DMS53 (cell line): Measurements from ENCODE around the gene CCSER1.
"Not testable (repeated sequence)": the region's sequence is repeated elsewhere in the genome, so short reads cannot be mapped to it uniquely, and the experiment has no call there.

ENCODE experiments used
- DNase-seq: peaks from one replicate; lab custom pipeline; 2025; lab: John Stamatoyannopoulos, UW

The CCSER1 gene

DNA sequence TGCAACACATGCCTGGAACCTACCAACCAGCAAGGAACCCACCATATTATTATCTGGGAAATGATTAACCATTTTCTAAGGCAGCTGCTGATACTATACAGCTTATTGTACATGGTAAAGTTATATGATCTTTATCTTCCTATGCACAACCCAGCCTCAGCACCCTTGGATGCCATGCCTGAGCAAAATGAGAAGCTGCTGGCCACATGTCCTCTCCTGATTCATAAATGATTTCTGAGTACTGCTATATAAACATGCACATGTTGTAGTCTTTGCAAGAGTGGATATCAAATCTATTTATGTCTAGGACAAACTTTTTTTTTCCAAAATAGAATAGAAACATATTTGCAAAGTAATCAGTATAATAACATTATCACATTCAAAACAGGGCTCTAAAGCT is 1043.6 kb downstream of the CCSER1 start:
- DNase-seq = peak; percentile 57

DNA sequence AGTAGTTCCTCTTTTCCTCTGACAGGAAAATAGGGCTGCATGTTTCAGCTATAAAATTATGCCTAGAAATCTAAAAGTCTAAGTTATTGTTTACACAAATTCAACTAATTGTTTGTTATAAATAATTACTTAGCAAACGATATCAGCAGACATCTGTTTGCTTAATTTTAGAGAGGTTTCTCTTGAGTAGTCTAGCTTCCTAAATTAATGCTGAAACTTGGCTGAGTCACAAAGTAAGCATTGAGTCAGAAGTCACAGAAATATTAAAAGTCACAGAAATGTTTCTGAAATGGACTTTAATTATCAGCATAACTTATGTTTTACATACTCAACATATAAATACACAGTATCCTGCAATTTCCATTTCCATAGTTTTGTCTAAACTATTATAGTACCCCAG is 1044.0 kb downstream of the CCSER1 start:
- peak; percentile 76 for DNase-seq

DNA sequence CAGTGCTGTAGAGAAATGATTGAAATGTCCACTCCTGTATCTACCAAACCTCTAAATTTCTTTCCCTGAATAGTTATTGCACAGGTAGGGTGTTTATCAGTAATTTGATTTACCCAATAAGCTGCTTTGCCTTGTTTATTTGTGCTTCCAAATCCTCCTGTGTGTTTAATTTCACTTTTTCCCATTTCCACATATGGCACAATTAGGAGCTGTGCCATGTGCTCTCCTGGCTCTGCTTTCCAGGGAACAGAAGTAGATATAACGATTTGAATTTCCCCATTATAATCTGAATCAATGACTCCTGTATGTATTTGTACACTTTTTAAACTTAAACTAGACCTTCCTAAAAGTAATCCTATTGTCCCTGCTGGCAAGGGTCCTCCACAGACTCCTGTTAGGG is 1057.9 kb downstream of the CCSER1 start:
- DNase-seq = not testable (repeated sequence)

DNA sequence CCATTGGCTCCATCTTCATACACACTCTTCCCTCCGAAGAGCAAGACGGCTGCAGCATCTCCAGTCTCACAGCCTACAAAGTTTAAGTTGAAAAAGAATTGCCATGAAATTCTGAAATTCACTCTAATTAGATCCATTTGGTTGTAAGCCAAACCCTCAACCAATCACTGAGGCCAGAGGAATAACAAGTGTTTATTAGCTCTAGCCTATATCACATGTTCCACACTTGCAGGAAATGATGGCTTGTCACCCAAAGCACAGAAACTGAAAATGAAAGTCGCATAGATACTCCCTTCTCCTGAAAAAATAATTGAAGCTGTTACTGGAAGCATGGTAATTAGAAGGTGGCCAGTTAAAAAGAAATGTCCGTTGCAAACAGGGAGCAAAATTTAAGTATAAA is 1071.8 kb downstream of the CCSER1 start:
- DNase-seq = peak; percentile 66

- DNase-seq = no peak
Observed at GRCh38 chr4:91207535-91207934, 1080.3 kb downstream of the CCSER1 start.

GRCh38 chr4:91212211-91212610 is 1085.0 kb downstream of the CCSER1 start:
- DNase-seq = no peak

DNA sequence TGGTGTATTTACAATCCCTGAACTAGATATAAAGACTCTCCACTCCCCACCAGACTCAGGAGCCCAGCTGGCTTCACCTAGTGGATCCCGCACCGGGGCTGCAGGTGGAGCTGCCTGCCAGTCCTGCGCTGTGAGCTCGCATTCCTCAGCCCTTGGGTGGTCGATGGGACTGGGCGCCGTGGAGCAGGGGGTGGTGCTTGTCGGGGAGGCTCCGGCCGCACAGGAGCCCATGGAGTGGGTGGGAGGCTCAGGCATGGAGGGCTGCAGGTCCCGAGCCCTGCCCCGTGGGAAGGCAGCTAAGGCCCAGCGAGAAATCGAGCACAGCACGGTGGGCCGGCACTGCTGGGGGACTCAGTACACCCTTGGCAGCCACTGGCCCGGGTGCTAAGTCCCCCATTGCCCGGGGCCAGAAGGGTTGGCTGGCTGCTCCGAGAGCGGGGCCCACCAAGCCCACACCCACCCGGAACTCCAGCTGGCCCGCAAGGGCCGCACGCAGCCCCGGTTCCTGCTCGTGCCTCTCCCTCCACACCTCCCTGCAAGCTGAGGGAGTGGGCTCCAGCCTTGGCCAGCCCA is 1090.7 kb downstream of the CCSER1 start:
- DNase-seq = not testable (repeated sequence)

DNA sequence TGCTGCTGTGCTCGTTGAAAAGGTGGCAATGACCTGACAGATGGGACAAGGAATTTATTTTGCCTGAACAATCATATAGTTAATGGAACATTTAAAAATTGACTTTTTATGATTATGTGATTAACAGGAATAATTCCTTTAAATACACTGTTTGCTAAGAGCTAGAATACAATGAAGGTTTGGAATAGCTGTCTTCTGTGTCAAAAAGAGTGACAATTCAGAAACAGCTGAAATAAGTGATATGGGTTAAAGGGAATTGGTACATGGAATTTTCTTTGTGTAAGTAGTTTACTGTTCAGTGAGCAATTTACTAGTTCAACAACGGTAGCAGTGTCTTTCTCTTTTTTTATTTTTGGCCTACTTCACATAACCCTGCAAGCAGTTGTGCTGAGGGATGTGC is 1093.1 kb downstream of the CCSER1 start:
- DNase-seq = no peak

GRCh38 chr4:91222014-91222413 is 1094.8 kb downstream of the CCSER1 start:
- no peak for DNase-seq

- no peak for DNase-seq
Observed at GRCh38 chr4:91226867-91227266, 1099.7 kb downstream of the CCSER1 start.

DNA sequence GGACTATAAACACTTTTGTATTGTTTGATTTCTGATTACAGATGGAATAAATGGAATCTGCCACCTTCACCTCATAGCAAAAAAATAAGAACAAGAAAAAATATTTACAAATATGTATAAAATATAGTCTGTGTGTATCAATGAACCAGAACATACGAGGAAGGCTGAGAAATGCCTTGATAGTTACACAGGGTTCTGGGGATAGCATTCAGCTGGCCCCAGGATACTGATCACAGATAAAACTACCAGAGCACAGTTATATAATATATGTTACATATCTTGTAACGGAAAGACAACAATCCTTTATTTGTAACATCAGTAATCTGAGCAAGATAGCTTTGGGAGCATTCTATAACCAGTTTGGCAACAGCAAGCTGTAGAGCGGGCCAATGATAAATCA is 1101.5 kb downstream of the CCSER1 start:
- no peak for DNase-seq

GRCh38 chr4:91233164-91233563 is 1106.0 kb downstream of the CCSER1 start:
- no peak for DNase-seq

GRCh38 chr4:91243132-91243531 is 1115.9 kb downstream of the CCSER1 start:
- DNase-seq = peak; percentile 82

DNA sequence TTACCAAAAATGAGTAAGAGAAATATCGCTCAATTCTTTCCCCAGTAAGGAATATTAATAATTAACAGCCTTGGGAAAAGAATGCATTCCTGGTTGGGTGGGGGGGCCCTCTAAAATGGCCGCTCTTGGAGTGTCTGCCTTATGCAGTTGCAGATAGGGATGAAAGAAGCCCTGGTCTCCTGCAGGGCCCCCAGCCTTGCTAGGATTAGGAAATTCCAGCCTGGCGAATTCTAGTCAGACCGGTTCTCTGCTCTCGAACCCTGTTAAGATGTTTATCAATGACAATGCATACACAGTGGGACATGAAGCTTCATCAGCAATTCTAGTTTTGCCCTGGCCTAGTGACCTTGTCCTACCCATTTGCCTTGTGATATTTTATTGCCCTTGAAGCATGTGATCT is 1128.8 kb downstream of the CCSER1 start:
- peak; percentile 62 for DNase-seq

- no peak for DNase-seq
Observed at GRCh38 chr4:91256751-91257150, 1129.6 kb downstream of the CCSER1 start.

DNA sequence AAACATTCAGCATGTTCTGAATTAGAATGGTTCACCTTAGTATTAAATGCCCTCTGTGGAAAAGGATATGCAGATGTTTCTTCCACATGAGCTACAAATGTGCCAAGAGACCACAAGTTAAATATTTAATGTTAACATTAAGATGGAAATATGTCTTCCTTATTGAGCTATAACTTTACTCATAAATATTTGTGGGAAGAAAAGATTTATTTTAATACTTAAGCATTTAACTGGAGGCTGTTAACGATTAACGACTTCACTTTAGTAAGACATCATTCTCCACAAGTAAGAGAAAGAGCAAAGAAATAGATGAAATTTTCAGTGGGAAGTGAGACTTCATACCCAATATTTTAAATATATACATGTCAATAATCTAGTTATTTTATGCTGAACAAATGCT is 1130.5 kb downstream of the CCSER1 start:
- no peak for DNase-seq

DNA sequence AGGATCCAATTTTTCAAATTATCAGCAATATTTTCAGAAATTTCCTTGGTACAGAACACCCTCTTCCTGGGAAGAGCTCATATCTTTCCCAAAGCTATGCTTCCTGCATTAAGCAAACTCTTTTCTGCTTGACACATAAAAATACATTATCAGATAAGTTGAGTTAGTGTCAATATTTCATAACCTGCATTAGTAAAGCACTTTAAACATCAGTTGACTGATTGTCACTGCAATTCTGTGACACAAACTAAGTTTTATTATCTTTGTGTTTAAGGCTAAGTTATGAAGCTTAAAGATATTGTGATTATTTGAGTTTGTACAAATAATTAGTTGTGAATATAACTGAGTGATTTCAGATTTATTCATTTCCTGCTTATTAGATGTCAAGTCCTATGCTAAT is 1131.1 kb downstream of the CCSER1 start:
- DNase-seq = no peak

GRCh38 chr4:91267543-91267942 is 1140.3 kb downstream of the CCSER1 start:
- DNase-seq = no peak

DNA sequence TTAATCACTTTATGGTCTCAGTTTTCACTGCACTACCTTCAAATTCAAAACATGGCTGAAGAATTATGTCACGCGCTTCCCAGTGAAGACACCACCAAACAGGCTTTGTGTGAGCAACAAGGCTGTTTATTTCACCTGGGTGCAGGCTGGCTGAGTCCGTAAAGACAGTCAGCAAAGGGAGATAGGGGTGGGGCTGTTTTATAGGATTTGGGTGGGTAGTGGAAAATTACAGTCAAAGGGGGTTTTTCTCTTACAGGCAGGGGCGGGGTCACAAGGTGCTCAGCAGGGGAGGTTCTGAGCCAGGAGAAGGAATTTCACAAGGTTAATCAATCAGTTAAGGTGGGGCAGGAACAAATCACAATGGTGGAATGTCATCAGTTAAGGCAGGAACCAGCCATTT is 1141.3 kb downstream of the CCSER1 start:
- not testable (repeated sequence) for DNase-seq

GRCh38 chr4:91268913-91269312 is 1141.7 kb downstream of the CCSER1 start:
- no peak for DNase-seq

DNA sequence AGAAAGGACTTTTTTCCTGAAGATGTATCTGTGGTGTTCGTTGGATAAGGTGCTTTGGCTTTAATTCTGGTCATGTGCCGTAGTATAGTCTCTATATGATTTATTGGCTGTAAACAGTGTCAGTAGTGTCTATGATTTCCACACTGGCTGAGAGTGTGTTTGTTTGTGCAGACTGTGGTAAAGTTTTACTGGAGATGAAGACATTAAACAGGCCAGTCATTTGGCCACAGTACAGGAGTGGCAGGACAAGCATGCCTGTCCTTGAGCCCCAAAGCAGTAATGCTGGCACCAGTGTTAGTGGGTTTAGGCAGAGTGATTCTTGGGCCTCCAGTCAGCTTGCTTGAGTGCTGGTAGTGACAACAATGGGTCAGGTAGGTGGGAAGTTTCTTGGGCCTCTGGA is 1152.7 kb downstream of the CCSER1 start:
- DNase-seq = no peak

DNA sequence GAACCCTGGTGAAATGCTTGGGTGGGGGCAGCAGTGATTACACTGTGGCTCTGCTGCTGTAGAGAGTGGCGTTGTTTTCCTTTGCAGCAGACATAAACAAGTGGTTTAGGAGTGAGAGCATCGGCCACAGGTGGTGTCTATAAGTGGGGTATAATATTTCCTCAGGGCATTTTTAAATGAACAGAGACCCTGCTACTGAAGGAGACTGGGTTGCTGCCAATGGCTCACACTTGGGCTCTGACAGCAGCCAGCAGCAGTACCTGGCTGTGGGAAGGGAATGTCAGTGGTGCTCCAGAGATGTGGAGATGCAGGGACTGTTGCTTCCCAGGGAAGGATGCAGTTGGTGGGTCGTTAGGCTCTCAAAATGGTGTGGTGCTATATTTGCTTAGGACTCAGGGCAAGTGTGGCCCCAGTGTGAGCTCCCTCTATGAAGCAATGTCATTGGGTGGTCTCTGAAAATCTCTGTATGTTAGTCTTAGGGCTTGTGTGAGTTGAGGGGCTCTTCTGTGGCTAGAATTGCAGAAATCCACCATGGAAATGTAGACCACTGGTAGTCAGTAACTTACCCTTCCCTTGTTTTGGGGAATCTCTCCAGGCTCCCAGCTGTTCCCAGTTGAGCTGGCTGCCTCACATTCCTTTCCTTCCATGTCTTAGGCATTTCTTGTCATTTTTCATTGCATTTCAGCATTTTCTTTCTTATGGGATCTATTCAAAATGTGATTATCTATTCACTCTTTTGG is 1153.5 kb downstream of the CCSER1 start:
- DNase-seq = peak; percentile 47

GRCh38 chr4:91282217-91282616 is 1155.0 kb downstream of the CCSER1 start:
- DNase-seq = no peak

- no peak for DNase-seq
Observed at GRCh38 chr4:91283726-91284230, 1156.6 kb downstream of the CCSER1 start.
